Endothelial cell of umbilical vein (primary cell): ENCODE results near the gene ITGA6. TPM values are rescaled to one million over a fixed set of nuclear protein-coding genes. Genes with fewer than 3 reads are reported as not detected.

Source experiments
- BruUV-seq: library from RNA; stranded (reverse); fragments of 400-500 nt; replicated peaks from 2 replicates; lab custom pipeline; 2021; lab: Mats Ljungman, UMichigan
- CTCF ChIA-PET: fragments of 300-600, 350-600 bp; sonication (Branson Sonifier 250); formaldehyde crosslinking; loops from one replicate; lab custom pipeline; 2021; ENCODE audit warnings: antibody characterized with exemption, inconsistent platforms; lab: Charles Lee
- POLR2A ChIA-PET: fragments of 300-600, 350-600 bp; sonication (Branson Sonifier 250); formaldehyde crosslinking; loops from one replicate; lab custom pipeline; 2021; ENCODE audit warnings: antibody characterized with exemption, inconsistent platforms; lab: Charles Lee
- DNase-seq: peaks from one replicate; pipeline ENCODE4 v3.0.0-alpha.2; 2011; ENCODE audit warnings: low read depth, low spot score
- FAIRE-seq: peaks from 2 replicates; lab custom pipeline; 2011; peaks lifted over from hg19 to GRCh38; lab: Jason Lieb, UNC
- H2AFZ ChIP-seq: 2 replicates; pipeline ENCODE4 v1.6.0; 2012; ENCODE audit warnings: low read depth, low read length, control low read depth, inconsistent platforms
- H3K27ac ChIP-seq: 2 replicates; pipeline ENCODE4 v1.5.1; 2011; ENCODE audit warnings: low read depth, mild to moderate bottlenecking, control low read depth, low read length, moderate library complexity; ENCODE audit not compliant: insufficient read depth
- H3K27me3 ChIP-seq, 2 experiments: 2 replicates each; pipeline versions ENCODE4 v1.6.0 to v1.6.1; 2011; ENCODE audit warnings: low read length in 2 of 2, mixed read lengths in 1 of 2; ENCODE audit not compliant: control insufficient read depth in 2 of 2, insufficient read depth in 2 of 2
- H3K36me3 ChIP-seq, 2 experiments: 2 replicates in 1 of 2; 3 replicates in 1 of 2; pipeline ENCODE4 v1.5.1; 2011; ENCODE audit warnings: low read length in 2 of 2, mild to moderate bottlenecking in 1 of 2, moderate library complexity in 1 of 2; ENCODE audit not compliant: control insufficient read depth in 2 of 2, insufficient read depth in 2 of 2; ENCODE audit errors: extremely low read depth in 1 of 2
- H3K4me1 ChIP-seq: 3 replicates; pipeline ENCODE4 v1.5.1; 2011; ENCODE audit warnings: mild to moderate bottlenecking, low read length; ENCODE audit not compliant: control insufficient read depth, insufficient read depth; ENCODE audit errors: extremely low read depth
- H3K4me2 ChIP-seq: 2 replicates; pipeline ENCODE4 v1.6.1; 2011; ENCODE audit warnings: low read length, control low read depth, mixed read lengths; ENCODE audit not compliant: insufficient read depth
- H3K4me3 ChIP-seq, 3 experiments: fragments of 200-600 bp in 1 of 3; sonication (generic), shearing (Covaris generic) in 1 of 3; replicated peaks in 1 of 3; 2 replicates each; pipeline ENCODE4 v1.5.1; 2011 to 2016; ENCODE audit warnings: control low read depth in 3 of 3, low read length in 3 of 3, mild to moderate bottlenecking in 2 of 3, inconsistent platforms in 1 of 3, low read depth in 1 of 3, moderate library complexity in 1 of 3; ENCODE audit not compliant: insufficient read depth in 1 of 3
- H3K79me2 ChIP-seq: 2 replicates; pipeline ENCODE4 v1.6.0; 2012; ENCODE audit warnings: low read length, inconsistent platforms; ENCODE audit not compliant: control insufficient read depth, insufficient read depth
- H3K9ac ChIP-seq: replicated peaks from 2 replicates; pipeline ENCODE3; 2011; ENCODE audit warnings: low read length, control low read depth; ENCODE audit not compliant: insufficient read depth; ENCODE audit errors: extremely low read depth
- H3K9me1 ChIP-seq: replicated peaks from 3 replicates; pipeline ENCODE4 v1.6.0; 2011; ENCODE audit warnings: mild to moderate bottlenecking, low read length; ENCODE audit not compliant: control insufficient read depth, insufficient read depth; ENCODE audit errors: extremely low read depth
- H3K9me3 ChIP-seq: replicated peaks from 2 replicates; pipeline ENCODE4 v1.5.1; 2012; ENCODE audit warnings: low read length, inconsistent platforms; ENCODE audit not compliant: control insufficient read depth, insufficient read depth
- H4K20me1 ChIP-seq: replicated peaks from 2 replicates; pipeline ENCODE3; 2011; ENCODE audit warnings: mild to moderate bottlenecking, low read length; ENCODE audit not compliant: control insufficient read depth, insufficient read depth; ENCODE audit errors: extremely low read depth
- EZH2 ChIP-seq: IDR thresholded peaks from 2 replicates; pipeline ENCODE4 v1.6.1; 2012; ENCODE audit warnings: borderline replicate concordance, low read depth, mild to moderate bottlenecking, moderate library complexity, low read length, inconsistent platforms; ENCODE audit not compliant: severe bottlenecking
- FOS ChIP-seq: IDR thresholded peaks from 2 replicates; pipeline ENCODE4 v1.6.1; 2011; ENCODE audit warnings: mild to moderate bottlenecking, low read length, moderate library complexity, borderline replicate concordance; ENCODE audit not compliant: insufficient read depth
- GATA2 ChIP-seq: IDR thresholded peaks from 2 replicates; pipeline ENCODE4 v1.7.0; 2011; ENCODE audit warnings: low read depth, mild to moderate bottlenecking, moderate library complexity, mixed read lengths, low read length; ENCODE audit not compliant: insufficient read length, insufficient read depth
- JUN ChIP-seq: IDR thresholded peaks from 2 replicates; pipeline ENCODE4 v1.6.1; 2011; ENCODE audit warnings: borderline replicate concordance, low read depth; ENCODE audit not compliant: insufficient read length, insufficient read depth
- MYC ChIP-seq: IDR thresholded peaks from one replicate; pipeline ENCODE4 v1.6.1; 2011; ENCODE audit warnings: mild to moderate bottlenecking, low read depth, low read length
- POLR2A ChIP-seq: IDR thresholded peaks from 2 replicates; pipeline ENCODE4 v1.6.1; 2012; ENCODE audit warnings: low read depth, mild to moderate bottlenecking, control low read depth, low read length
- POLR2AphosphoS5 ChIP-seq: IDR thresholded peaks from 2 replicates; pipeline ENCODE4 v1.6.1; 2012; ENCODE audit warnings: low read depth, mild to moderate bottlenecking, control low read depth, low read length, moderate library complexity; ENCODE audit not compliant: insufficient read depth
- dilution Hi-C: fragments of 300-500 bp; cut with MboI; formaldehyde crosslinking; loops from one replicate; pipeline ENCODE4 v1.15.0; 2019; ENCODE audit warnings: low sequenced_read_pairs; ENCODE audit not compliant: extremely low pct_ligation_motif_present
- intact Hi-C: fragments of 100-400 bp; cut with micrococcal nuclease; formaldehyde crosslinking; loops from one replicate; pipeline ENCODE4 v1.10.0; 2022
- polyA plus RNA-seq, 4 experiments: library from polyadenylated mRNA; depleted of rRNA in 3 of 4; stranded (reverse) in 3 of 4; unstranded in 1 of 4; fragments of >200 nt; gene quantifications; 2 replicates each; pipeline versions ENCODE4 v1.2.1 to v1.2.3, GENCODE V29; 2011 to 2012; ENCODE audit warnings: missing spikeins in 1 of 4
- total RNA-seq: library from RNA; stranded (reverse); gene quantifications from 2 replicates; pipeline ENCODE4 v1.2.3, GENCODE V29; 2021
- TF ChIP-seq, protein P1 (sequence below), 2 donors: IDR thresholded peaks; 1 replicate in 1 of 2; 2 replicates in 1 of 2; pipeline ENCODE4 v1.5.1; 2011; ENCODE audit warnings: low read length in 2 of 2, mild to moderate bottlenecking in 2 of 2, moderate library complexity in 2 of 2, control low read depth in 1 of 2, inconsistent platforms in 1 of 2, low read depth in 1 of 2; ENCODE audit not compliant: insufficient read depth in 1 of 2; ENCODE audit errors: extremely low read depth in 1 of 2
- TF ChIP-seq, protein P2 (sequence below): IDR thresholded peaks from 2 replicates; pipeline ENCODE4 v1.6.1; 2011; ENCODE audit not compliant: insufficient read depth, insufficient read length

The ITGA6 gene
- total and polyA plus RNA-seq, 2 donors (not counting 3 experiments of a cell fraction or from before 2014, with no cell fraction given): 24.9 to 208 TPM

DNA sequence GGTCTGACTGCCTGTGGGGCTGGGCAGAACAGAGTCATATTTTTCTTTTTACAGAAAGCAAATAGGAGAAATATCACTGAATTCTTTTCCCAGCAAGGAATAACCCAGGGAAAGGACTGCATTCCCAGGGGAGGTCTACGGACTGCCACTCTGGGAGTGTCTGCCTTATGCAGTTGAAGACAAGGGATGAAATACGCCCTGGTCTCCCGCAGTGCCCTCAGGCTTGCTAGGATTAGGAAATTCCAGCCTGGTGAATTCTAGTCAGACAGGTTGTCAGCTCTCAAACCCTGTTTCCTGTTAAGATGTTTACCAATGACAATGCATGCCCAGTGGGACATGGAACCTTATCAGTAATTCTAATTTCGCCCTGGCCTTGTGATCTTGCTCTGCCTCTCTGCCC is 98.2 kb downstream of the ITGA6 start:
- no peaks in the 10 kb centered on the region for H4K20me1 ChIP-seq
- H3K9me3 ChIP-seq: no peaks in the 10 kb centered on the region
- DNase-seq (no peak), FAIRE-seq (no peak)
- H3K4me3 ChIP-seq: no peak overlapping the region
- intact Hi-C loops: no loop called here
- ChIA-PET POLR2A (no interaction called here), CTCF (no interaction called here)
- BruUV-seq: no TSS peak
- H3K36me3 ChIP-seq: no peaks in the 10 kb centered on the region
- dilution Hi-C loops: no loop called here
- H3K27ac ChIP-seq: no peak overlapping the region
- H3K27me3 ChIP-seq: no peaks in the 10 kb centered on the region
- TF ChIP-seq MYC (no peak), JUN (no peak), POLR2A (no peak), GATA2 (no peak), EZH2 (no peak), FOS (no peak), POLR2AphosphoS5 (no peak)
- TF ChIP-seq, protein P1, sequence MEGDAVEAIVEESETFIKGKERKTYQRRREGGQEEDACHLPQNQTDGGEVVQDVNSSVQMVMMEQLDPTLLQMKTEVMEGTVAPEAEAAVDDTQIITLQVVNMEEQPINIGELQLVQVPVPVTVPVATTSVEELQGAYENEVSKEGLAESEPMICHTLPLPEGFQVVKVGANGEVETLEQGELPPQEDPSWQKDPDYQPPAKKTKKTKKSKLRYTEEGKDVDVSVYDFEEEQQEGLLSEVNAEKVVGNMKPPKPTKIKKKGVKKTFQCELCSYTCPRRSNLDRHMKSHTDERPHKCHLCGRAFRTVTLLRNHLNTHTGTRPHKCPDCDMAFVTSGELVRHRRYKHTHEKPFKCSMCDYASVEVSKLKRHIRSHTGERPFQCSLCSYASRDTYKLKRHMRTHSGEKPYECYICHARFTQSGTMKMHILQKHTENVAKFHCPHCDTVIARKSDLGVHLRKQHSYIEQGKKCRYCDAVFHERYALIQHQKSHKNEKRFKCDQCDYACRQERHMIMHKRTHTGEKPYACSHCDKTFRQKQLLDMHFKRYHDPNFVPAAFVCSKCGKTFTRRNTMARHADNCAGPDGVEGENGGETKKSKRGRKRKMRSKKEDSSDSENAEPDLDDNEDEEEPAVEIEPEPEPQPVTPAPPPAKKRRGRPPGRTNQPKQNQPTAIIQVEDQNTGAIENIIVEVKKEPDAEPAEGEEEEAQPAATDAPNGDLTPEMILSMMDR (IDR thresholded peaks at IDR 0.05; ENCODE audit: extremely low read depth in 1 of 2, insufficient read depth in 1 of 2, low read depth in 1 of 2, low read length in 2 of 2): no peak
- TF ChIP-seq, protein P2, sequence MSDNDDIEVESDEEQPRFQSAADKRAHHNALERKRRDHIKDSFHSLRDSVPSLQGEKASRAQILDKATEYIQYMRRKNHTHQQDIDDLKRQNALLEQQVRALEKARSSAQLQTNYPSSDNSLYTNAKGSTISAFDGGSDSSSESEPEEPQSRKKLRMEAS: no peak
- no peak overlapping the region for H2AFZ ChIP-seq
- H3K9ac ChIP-seq: no peak overlapping the region
- no peak overlapping the region for H3K4me2 ChIP-seq
- no peaks in the 10 kb centered on the region for H3K79me2 ChIP-seq
- no peaks in the 10 kb centered on the region for H3K4me1 ChIP-seq
- H3K9me1 ChIP-seq: no peaks in the 10 kb centered on the region
